A204.1 (cell line): Measurements from ENCODE around the gene SIL1.
"Not testable (repeated sequence)": the region's sequence is repeated elsewhere in the genome, so short reads cannot be mapped to it uniquely, and the experiment has no call there.

Experiments used
- FAIRE-seq: peaks from 2 replicates; lab custom pipeline; 2012; peaks lifted over from hg19 to GRCh38; lab: Jason Lieb, UNC

The SIL1 gene

GRCh38 chr5:139105621-139106071, 92.5 kb downstream of the SIL1 start:
- FAIRE-seq: no peak

DNA sequence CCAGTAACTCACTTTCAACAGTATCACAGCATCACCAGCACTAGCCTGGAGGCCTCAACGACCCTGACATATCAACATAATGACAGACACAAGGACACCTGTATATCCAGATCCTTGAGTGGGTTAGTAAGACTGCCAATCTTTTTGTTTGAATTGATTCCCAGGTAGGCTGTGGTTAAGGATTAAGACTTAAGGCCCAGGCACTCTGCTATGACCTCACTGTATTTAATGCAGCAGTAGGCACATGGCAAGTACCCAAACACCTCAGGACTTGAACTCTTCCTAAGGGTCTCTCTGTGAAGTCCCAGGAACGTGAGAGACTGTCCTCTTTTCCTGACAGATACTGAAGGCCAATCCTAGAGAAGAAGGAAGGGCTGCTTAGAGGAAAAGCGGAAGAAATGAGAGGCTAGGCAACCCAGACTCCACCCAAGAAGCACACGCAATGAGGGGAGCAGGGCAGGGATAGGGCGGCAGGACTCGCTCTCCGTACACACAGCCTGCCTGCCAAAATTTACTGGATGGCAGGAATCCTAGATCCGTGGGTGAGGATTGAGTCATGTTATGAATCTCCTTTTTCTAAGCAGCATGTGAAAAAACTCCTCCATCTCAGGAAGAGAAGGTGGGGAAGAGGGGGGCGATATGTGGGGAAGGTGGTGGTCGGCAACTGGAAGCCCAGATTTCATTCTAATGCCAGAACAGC, 93.4 kb downstream of the SIL1 start:
- FAIRE-seq: no peak

DNA sequence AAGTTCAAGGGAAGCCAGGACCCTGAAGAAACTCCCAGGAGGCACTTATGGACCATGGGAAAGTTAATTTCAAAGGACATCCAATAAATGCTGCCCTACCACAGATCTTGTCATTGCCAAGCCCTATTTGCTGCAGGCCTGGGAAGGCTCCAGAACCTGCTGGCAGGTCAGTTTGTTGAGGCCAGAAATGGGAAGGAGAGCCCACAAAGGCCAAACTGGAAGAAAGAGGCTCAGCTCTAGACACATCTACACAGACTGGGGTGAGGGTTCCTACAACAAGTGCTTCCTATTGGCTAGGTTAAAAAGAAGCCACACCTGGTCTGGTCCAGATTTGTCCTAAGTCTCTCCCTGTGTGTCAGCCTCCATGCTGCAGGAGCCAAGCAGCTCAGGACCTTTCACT, 94.4 kb downstream of the SIL1 start:
- no peak for FAIRE-seq

DNA sequence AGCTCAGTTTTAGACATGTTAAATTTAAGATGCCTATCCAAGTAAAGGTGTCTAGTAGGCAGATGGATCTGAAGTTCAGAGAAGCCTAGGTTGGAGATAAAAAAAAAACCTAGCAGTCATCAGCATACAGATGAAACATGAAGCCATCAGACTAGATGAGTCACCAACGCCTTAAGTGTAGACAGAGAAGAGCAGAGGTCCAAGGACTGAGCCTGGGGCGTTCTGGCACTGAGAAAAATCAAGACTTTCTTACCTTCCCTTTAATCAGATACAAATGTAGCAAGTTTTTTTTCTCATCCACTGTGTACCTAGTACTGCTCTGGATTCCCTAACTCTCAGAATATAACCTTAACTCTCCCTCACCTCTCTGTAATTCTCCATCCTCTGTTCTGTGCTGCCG, 97.3 kb downstream of the SIL1 start:
- FAIRE-seq: no peak

DNA sequence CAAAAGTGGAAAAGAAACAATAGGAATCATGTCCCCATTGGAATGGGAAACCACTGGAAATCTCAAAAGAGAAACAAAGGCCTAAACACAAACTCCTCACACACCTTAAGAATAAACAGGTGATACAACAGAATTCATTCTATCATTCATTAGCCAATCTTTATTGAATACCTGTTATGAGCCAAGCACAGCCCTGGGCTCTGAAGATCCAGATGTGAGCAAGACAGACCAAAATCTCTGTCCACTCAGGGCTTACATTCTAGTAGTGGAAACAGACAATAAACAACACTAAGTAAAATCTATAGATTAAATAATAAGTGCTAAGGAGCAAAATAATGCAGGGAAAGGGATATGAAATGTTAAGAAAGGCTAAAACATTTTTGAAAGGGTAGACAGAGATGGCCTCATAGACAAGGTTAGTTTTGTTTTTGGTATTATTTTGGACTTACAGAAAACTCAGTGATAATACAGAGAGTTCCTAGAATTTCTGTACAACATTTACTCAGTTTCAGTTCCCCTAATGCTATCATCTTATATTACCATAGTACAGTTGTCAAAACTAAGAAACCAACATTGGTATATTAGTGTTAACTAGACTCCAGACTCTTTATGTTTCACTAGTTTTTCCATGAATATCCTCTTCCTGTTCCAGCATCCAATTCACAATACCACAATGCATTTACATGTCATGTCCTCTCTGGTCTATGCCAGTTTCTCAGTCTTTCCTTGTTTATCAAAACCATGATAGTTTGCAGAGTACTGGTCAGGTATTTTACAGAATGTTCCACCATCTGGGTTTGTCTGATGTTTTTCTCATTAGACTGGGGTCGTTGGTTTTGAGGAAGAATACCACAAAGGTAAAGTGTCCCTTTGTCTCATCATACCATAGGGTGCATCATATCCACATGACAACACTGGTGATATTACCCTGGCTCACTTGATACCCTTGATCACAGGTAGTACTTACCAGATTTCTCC, 103.7 kb downstream of the SIL1 start:
- FAIRE-seq: no peak

- no peak for FAIRE-seq
These were observed 105.3 kb downstream of the SIL1 start for GRCh38 chr5:139092741-139093343.

- FAIRE-seq: no peak
These were observed 106.6 kb downstream of the SIL1 start for GRCh38 chr5:139091439-139092156.

DNA sequence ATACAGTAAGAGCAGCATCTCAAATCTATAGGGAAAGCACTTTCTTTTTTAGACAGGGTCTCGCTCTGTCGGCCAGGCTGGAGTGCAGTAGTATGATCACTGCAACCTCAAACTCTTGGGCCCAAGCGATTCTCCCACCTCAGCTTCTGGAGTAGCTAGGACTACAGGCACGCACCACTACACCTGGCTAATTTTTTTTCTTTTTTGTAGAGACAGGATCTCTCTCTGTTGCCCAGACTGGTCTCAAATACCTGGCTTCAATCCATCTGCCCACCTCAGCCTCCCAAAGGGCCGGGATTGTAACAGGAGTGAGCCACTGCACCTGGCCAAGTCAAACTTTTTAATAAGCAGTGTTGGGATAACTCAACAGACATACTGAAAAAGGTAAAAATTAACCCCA, 107.6 kb downstream of the SIL1 start:
- no peak for FAIRE-seq

DNA sequence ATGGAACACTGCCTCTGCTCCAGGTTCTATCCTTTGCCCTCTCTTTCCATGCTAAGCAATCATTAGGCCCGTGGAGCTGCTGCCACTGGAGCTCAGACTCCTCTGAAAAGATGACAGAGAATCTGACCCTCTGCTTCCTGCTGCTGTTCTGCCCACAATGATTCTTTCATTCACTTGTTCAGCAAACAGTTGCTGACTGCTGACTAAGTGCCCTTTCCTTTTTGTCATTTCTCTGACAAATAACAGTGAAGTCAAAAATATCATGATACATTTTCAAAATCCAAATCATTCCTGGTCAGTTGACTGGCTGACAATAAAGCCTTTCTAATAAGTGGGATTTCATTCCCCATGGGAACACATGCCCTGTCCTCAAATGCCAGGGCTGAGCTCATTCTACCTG, 110.1 kb downstream of the SIL1 start:
- no peak for FAIRE-seq

- no peak for FAIRE-seq
These were observed 115.2 kb downstream of the SIL1 start for GRCh38 chr5:139082813-139083498.

GRCh38 chr5:139079991-139080610, 118.1 kb downstream of the SIL1 start:
- FAIRE-seq: no peak

- FAIRE-seq: no peak
These were observed 118.8 kb downstream of the SIL1 start for GRCh38 chr5:139079225-139079990.

GRCh38 chr5:139078345-139078744, 119.8 kb downstream of the SIL1 start:
- FAIRE-seq: no peak

GRCh38 chr5:139077899-139078298, 120.3 kb downstream of the SIL1 start:
- FAIRE-seq: no peak

DNA sequence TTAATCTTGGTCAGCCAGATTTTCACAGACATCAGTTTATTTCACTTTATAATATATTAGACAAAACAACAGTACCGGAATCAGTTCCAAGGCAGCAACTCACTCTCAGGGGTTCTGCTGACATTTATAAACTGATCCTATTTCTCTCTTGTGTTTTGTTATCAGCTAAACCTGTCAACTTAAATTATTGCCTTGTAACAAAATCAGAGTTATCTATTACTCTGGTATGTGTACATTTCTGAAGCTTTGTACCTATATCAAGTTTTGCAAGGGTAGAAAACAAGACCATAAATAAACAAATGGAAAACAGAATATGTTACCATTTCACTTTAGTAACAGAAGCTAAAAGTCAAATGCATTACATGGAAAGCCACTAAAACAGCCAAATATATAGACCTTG, 122.1 kb downstream of the SIL1 start:
- FAIRE-seq: no peak

DNA sequence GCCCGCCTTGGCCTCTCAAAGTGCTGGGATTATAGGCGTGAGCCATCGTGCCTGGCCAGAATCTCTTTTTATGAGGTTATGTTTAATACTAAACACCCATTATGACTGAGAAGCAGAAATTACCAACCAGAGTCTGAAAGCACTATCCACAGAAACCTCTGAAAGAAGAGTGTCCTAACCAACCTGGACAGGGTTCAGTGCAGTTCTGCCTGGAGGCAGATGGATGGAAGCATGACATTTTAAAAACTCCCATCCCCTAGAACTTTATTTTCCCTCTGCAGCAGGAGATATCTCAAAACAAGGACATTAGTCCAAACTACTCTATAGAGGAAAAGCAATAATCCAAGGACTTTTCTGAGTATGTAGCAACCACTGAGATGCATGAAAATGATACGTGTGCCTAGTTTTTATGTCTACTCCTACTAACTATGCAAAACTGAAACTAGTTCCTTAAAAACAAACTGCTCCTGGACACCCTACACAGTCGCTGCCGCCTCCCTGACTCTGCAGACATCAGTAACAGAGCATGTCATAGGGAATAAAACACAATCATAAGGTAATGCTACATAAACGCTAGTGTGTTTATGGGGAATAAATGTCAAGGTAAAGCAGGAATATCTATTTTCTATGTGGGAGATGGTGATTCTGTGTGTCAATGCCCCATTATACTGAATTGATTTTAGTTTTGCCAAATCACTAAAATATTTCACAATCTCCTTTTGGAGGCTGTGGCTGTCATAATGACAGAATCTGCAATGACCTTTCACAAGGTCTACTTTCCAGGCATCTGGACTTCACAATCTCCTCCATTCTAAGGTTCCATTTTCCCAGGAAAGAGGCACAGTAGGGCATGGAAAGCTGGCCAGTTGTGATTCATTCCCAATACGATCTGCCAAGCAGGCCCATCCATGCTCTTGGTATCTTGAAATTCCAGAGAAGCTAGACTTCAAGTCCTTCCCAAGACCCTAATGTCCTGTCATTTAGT, 122.8 kb downstream of the SIL1 start:
- no peak for FAIRE-seq

GRCh38 chr5:139073956-139074355, 124.2 kb downstream of the SIL1 start:
- not testable (repeated sequence) for FAIRE-seq

- FAIRE-seq: no peak
These were observed 129.5 kb downstream of the SIL1 start for GRCh38 chr5:139068494-139069151.

GRCh38 chr5:139068060-139068459, 130.1 kb downstream of the SIL1 start:
- no peak for FAIRE-seq
